SK-N-MC (cell line): ENCODE measurements around the gene ENTREP1.

Experiments used
- DNase-seq: peaks from one replicate; pipeline ENCODE4 v3.0.0-alpha.2; 2011; ENCODE audit warnings: low read depth, low spot score
- H3K27ac ChIP-seq: fragments of 200-600 bp; sonication (generic); 2 replicates; pipeline ENCODE4 v1.5.1; 2016; ENCODE audit warnings: mixed run types
- H3K36me3 ChIP-seq: fragments of 200-600 bp; sonication (generic); 2 replicates; pipeline ENCODE4 v1.6.1; 2017; ENCODE audit warnings: antibody characterized with exemption, low read length, mixed read lengths; ENCODE audit not compliant: insufficient read depth
- H3K4me3 ChIP-seq: fragments of 200-600 bp; sonication (generic); 2 replicates; pipeline ENCODE4 v1.5.1; 2016
- H3K9ac ChIP-seq: fragments of 200-600 bp; sonication (generic); 2 replicates; pipeline ENCODE4 v1.8.0; 2017; ENCODE audit warnings: mixed run types, mixed read lengths; ENCODE audit not compliant: insufficient read length
- H3K9me3 ChIP-seq: fragments of 200-600 bp; sonication (generic); 2 replicates; pipeline ENCODE4 v1.6.1; 2017; ENCODE audit warnings: low read depth, mild to moderate bottlenecking, antibody characterized with exemption, low read length, moderate library complexity, mixed read lengths
- EZH2 ChIP-seq: fragments of 200-600 bp; sonication (generic); IDR thresholded peaks from one replicate; pipeline ENCODE4 v1.6.1; 2017; ENCODE audit warnings: antibody characterized with exemption
- FOXP2 ChIP-seq: optimal IDR thresholded peaks from 2 replicates; pipeline ENCODE3; 2011; ENCODE audit warnings: mild to moderate bottlenecking, moderate library complexity; ENCODE audit not compliant: insufficient read depth; ENCODE audit errors: extremely low read length, control extremely low read depth
- POLR2AphosphoS5 ChIP-seq: IDR thresholded peaks from 2 replicates; pipeline ENCODE4 v1.6.1; 2012; ENCODE audit warnings: mild to moderate bottlenecking, low read depth, low read length, borderline replicate concordance

ENTREP1 gene

GRCh38 chr9:69326261-69326660, 1.2 kb downstream of the ENTREP1 start:
- Histone ChIP-seq H3K9ac (no peak overlapping the region), H3K4me3 (no peak overlapping the region), H3K36me3 (no peaks in the 10 kb centered on the region), H3K9me3 (no peaks in the 10 kb centered on the region), H3K27ac (no peak overlapping the region)
- DNase-seq, result no peak
- TF ChIP-seq EZH2, result no peak
- no peak for TF ChIP-seq POLR2AphosphoS5
- TF ChIP-seq FOXP2, result no peak

- H3K9ac ChIP-seq, result no peak overlapping the region
- H3K4me3 ChIP-seq, result no peak overlapping the region
- no peaks in the 10 kb centered on the region for H3K9me3 ChIP-seq
- no peak for DNase-seq
- no peak for TF ChIP-seq POLR2AphosphoS5
- no peak for TF ChIP-seq EZH2
- no peak for TF ChIP-seq FOXP2
- H3K27ac ChIP-seq, result no peak overlapping the region
- H3K36me3 ChIP-seq, result no peaks in the 10 kb centered on the region
Measured at GRCh38 chr9:69330580-69330979, 5.6 kb downstream of the ENTREP1 start.

GRCh38 chr9:69331444-69331843, 6.4 kb downstream of the ENTREP1 start:
- Histone ChIP-seq H3K4me3 (no peak overlapping the region), H3K9ac (no peak overlapping the region), H3K36me3 (no peaks in the 10 kb centered on the region), H3K9me3 (no peaks in the 10 kb centered on the region), H3K27ac (no peak overlapping the region)
- TF ChIP-seq FOXP2 (no peak), EZH2 (no peak), POLR2AphosphoS5 (no peak)
- DNase-seq, result no peak

GRCh38 chr9:69332067-69332685, 7.2 kb downstream of the ENTREP1 start:
- TF ChIP-seq FOXP2 (no peak), EZH2 (no peak)
- Histone ChIP-seq H3K4me3 (no peak overlapping the region), H3K36me3 (no peaks in the 10 kb centered on the region), H3K9me3 (no peaks in the 10 kb centered on the region), H3K27ac (no peak overlapping the region), H3K9ac (no peak overlapping the region)
- DNase-seq, result no peak

GRCh38 chr9:69333716-69334115, 8.7 kb downstream of the ENTREP1 start:
- H3K4me3 ChIP-seq, result no peak overlapping the region
- H3K36me3 ChIP-seq, result no peaks in the 10 kb centered on the region
- no peaks in the 10 kb centered on the region for H3K9me3 ChIP-seq
- no peak overlapping the region for H3K9ac ChIP-seq
- H3K27ac ChIP-seq, result no peak overlapping the region
- no peak for DNase-seq
- TF ChIP-seq FOXP2 (no peak), POLR2AphosphoS5 (no peak), EZH2 (no peak)

- no peak for TF ChIP-seq POLR2AphosphoS5
- no peak for TF ChIP-seq FOXP2
- TF ChIP-seq EZH2, result no peak
- Histone ChIP-seq H3K9me3 (no peaks in the 10 kb centered on the region), H3K9ac (no peak overlapping the region), H3K36me3 (no peaks in the 10 kb centered on the region), H3K27ac (no peak overlapping the region), H3K4me3 (no peak overlapping the region)
- no peak for DNase-seq
Measured at GRCh38 chr9:69334317-69334716, 9.3 kb downstream of the ENTREP1 start.

- Histone ChIP-seq H3K9ac (no peak overlapping the region), H3K4me3 (no peak overlapping the region), H3K27ac (no peak overlapping the region), H3K9me3 (no peaks in the 10 kb centered on the region), H3K36me3 (no peaks in the 10 kb centered on the region)
- no peak for TF ChIP-seq POLR2AphosphoS5
- no peak for TF ChIP-seq EZH2
- no peak for TF ChIP-seq FOXP2
- DNase-seq, result no peak
Measured at GRCh38 chr9:69339620-69340019, 14.6 kb downstream of the ENTREP1 start.

GRCh38 chr9:69340631-69341030, 15.6 kb downstream of the ENTREP1 start:
- TF ChIP-seq FOXP2 (no peak), EZH2 (no peak), POLR2AphosphoS5 (no peak)
- H3K9me3 ChIP-seq, result no peaks in the 10 kb centered on the region
- H3K4me3 ChIP-seq, result no peak overlapping the region
- DNase-seq, result no peak
- H3K27ac ChIP-seq, result no peak overlapping the region
- no peaks in the 10 kb centered on the region for H3K36me3 ChIP-seq
- no peak overlapping the region for H3K9ac ChIP-seq

- Histone ChIP-seq H3K9me3 (no peaks in the 10 kb centered on the region), H3K9ac (no peak overlapping the region), H3K4me3 (no peak overlapping the region), H3K27ac (no peak overlapping the region), H3K36me3 (no peaks in the 10 kb centered on the region)
- DNase-seq, result no peak
- TF ChIP-seq POLR2AphosphoS5, result no peak
- TF ChIP-seq EZH2, result no peak
- TF ChIP-seq FOXP2, result no peak
Measured at GRCh38 chr9:69342769-69343168, 17.8 kb downstream of the ENTREP1 start.
